ENCODE results near the gene AMN1. TPM values are rescaled to one million over a fixed set of nuclear protein-coding genes. Genes with fewer than 3 reads are reported as not detected.

AMN1 gene
- total RNA-seq, 1 experiment from 2014 or later, result 12.1 TPM

DNA sequence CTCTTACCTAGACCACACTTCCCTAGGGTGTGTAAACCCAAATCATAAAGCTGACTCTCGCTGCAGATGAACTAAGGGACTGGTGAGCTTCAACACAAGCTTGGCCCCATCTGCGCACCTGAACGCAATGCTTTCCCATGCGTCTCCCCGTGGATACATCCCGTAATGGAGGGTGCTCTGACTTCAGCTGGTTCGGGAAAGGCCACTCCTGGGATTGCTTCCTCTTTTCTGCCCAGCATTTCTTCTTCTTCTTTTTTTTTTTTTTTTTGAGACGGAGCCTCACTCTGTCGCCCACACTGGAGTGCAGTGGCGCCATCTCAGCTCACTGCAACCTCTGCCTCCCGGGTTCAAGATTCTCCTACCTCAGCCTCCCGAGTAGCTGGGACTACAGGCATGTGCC is 97.0 kb downstream of the AMN1 start:
- Mint-ChIP-seq H3K36me3 (no peaks in the 10 kb centered on the region), H3K27me3 (ENCODE audit: low read depth) (no peaks in the 10 kb centered on the region), H3K9me3 (no peaks in the 10 kb centered on the region), H3K27ac (no peak overlapping the region), H3K4me1 (peaks cover 7% of the 10 kb centered on the region), H3K4me3 (no peak overlapping the region)
- CTCF ChIA-PET, result interaction anchor here (0.6 to 1.7 kb wide), 3 partner anchors 22 to 229 kb away, joined by 3 to 8 read pairs (median 3); no protein-coding TSS in a partner anchor
- POLR2A ChIA-PET, result no interaction called here
- ATAC-seq (no peak), DNase-seq (ENCODE audit: low spot score) (no peak)
- TF ChIP-seq CREM (CRISPR knock-in tag; IDR thresholded peaks at IDR 0.05) (no peak), ATF1 (CRISPR knock-in tag; IDR thresholded peaks at IDR 0.05) (no peak), NFE2L1 (CRISPR knock-in tag; IDR thresholded peaks at IDR 0.05) (no peak), FOXP1 (CRISPR knock-in tag; IDR thresholded peaks at IDR 0.05; ENCODE audit: borderline replicate concordance) (no peak), PRRX2 (CRISPR knock-in tag; IDR thresholded peaks at IDR 0.05) (no peak), ZNF671 (CRISPR knock-in tag; IDR thresholded peaks at IDR 0.05) (no peak), SMAD4 (CRISPR knock-in tag; IDR thresholded peaks at IDR 0.05) (no peak)
- TF ChIP-seq, protein P1, sequence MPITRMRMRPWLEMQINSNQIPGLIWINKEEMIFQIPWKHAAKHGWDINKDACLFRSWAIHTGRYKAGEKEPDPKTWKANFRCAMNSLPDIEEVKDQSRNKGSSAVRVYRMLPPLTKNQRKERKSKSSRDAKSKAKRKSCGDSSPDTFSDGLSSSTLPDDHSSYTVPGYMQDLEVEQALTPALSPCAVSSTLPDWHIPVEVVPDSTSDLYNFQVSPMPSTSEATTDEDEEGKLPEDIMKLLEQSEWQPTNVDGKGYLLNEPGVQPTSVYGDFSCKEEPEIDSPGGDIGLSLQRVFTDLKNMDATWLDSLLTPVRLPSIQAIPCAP (CRISPR knock-in tag; IDR thresholded peaks at IDR 0.05), result no peak
- TF ChIP-seq, protein P2, sequence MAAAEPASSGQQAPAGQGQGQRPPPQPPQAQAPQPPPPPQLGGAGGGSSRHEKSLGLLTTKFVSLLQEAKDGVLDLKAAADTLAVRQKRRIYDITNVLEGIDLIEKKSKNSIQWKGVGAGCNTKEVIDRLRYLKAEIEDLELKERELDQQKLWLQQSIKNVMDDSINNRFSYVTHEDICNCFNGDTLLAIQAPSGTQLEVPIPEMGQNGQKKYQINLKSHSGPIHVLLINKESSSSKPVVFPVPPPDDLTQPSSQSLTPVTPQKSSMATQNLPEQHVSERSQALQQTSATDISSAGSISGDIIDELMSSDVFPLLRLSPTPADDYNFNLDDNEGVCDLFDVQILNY (CRISPR knock-in tag; IDR thresholded peaks at IDR 0.05), result no peak
- TF ChIP-seq, protein P3, sequence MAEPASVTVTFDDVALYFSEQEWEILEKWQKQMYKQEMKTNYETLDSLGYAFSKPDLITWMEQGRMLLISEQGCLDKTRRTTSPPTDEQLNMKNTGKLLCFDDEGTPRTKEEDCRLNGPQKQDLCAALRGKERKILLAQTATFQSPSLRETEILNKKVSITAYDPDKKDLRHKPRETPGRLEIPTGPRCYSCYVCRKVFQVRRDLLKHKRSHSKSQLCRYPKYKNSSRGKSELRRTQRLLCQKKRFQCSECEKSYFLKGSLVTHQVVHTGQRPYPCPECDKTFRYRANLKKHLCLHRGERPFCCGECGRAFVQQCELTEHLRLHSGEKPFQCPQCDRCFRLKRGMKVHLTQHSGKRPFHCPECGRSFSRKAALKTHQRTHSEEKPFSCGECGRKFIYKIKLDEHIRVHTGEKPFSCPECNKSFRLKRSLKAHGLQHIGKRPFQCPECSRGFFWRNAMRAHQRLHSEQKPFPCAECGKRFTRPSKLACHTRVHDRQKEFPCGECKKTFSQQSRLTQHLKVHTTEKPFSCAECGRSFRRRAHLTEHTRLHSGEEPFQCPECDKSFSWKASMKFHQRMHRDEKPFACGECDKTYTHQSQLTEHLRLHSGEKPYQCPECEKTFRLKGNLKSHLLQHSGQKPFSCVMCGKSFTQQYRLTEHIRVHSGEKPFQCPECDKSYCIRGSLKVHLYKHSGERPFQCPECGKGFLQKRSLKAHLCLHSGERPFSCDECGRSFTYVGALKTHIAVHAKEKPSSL (CRISPR knock-in tag; conservative IDR thresholded peaks at IDR 0.05), result no peak

DNA sequence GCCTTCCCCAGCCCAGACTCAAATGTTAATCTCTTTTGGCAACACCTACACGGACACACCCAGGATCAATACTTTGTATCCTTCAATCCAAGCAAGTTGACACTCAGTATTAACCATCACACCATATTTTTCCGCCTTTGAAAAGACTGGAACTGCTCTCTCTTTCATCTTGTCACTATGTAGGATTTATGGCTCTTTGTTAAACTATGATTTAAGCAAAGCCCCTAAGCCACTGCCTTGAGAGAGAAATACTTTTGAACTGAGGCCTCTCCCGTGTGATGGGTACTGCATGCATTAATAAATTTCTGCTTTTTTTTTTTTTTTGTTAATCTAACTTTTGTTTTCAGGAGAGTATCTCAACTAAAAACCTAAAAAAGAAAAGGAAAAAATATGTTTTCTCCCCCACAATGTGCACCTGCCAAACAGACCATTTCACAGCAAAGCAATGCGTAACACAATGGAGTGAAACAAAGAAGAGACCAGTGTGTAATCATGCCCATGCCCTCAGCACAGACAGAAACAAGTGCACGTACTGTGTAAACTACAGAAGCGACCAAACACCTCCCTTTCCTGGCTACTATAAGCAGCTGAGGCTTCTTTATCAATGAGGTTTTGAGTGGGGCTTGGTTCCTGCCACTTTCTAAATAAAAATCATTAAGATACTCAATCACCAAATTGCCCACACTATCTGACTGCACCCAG is 97.6 kb downstream of the AMN1 start:
- CTCF ChIA-PET, result interaction anchor here (0.6 to 1.7 kb wide), 2 partner anchors 128 to 228 kb away, joined by 3 to 8 read pairs; no protein-coding TSS in a partner anchor
- TF ChIP-seq, protein P4, sequence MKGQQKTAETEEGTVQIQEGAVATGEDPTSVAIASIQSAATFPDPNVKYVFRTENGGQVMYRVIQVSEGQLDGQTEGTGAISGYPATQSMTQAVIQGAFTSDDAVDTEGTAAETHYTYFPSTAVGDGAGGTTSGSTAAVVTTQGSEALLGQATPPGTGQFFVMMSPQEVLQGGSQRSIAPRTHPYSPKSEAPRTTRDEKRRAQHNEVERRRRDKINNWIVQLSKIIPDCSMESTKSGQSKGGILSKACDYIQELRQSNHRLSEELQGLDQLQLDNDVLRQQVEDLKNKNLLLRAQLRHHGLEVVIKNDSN (CRISPR knock-in tag; IDR thresholded peaks at IDR 0.05), result no peak
- TF ChIP-seq, protein P5, sequence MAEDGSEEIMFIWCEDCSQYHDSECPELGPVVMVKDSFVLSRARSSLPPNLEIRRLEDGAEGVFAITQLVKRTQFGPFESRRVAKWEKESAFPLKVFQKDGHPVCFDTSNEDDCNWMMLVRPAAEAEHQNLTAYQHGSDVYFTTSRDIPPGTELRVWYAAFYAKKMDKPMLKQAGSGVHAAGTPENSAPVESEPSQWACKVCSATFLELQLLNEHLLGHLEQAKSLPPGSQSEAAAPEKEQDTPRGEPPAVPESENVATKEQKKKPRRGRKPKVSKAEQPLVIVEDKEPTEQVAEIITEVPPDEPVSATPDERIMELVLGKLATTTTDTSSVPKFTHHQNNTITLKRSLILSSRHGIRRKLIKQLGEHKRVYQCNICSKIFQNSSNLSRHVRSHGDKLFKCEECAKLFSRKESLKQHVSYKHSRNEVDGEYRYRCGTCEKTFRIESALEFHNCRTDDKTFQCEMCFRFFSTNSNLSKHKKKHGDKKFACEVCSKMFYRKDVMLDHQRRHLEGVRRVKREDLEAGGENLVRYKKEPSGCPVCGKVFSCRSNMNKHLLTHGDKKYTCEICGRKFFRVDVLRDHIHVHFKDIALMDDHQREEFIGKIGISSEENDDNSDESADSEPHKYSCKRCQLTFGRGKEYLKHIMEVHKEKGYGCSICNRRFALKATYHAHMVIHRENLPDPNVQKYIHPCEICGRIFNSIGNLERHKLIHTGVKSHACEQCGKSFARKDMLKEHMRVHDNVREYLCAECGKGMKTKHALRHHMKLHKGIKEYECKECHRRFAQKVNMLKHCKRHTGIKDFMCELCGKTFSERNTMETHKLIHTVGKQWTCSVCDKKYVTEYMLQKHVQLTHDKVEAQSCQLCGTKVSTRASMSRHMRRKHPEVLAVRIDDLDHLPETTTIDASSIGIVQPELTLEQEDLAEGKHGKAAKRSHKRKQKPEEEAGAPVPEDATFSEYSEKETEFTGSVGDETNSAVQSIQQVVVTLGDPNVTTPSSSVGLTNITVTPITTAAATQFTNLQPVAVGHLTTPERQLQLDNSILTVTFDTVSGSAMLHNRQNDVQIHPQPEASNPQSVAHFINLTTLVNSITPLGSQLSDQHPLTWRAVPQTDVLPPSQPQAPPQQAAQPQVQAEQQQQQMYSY (CRISPR knock-in tag; IDR thresholded peaks at IDR 0.05), result no peak
- TF ChIP-seq ELF4 (CRISPR knock-in tag; IDR thresholded peaks at IDR 0.05; ENCODE audit: low read depth) (no peak), ATF1 (CRISPR knock-in tag; IDR thresholded peaks at IDR 0.05) (no peak), ZNF423 (CRISPR knock-in tag; IDR thresholded peaks at IDR 0.05) (no peak), GABPB1 (CRISPR knock-in tag; IDR thresholded peaks at IDR 0.05) (no peak), CBFB (CRISPR knock-in tag; IDR thresholded peaks at IDR 0.05; ENCODE audit: low read depth) (no peak), IRF2 (CRISPR knock-in tag; IDR thresholded peaks at IDR 0.05; ENCODE audit: borderline replicate concordance, low read depth) (no peak), TEAD1 (CRISPR knock-in tag; IDR thresholded peaks at IDR 0.05) (no peak)
- TF ChIP-seq, protein P6, sequence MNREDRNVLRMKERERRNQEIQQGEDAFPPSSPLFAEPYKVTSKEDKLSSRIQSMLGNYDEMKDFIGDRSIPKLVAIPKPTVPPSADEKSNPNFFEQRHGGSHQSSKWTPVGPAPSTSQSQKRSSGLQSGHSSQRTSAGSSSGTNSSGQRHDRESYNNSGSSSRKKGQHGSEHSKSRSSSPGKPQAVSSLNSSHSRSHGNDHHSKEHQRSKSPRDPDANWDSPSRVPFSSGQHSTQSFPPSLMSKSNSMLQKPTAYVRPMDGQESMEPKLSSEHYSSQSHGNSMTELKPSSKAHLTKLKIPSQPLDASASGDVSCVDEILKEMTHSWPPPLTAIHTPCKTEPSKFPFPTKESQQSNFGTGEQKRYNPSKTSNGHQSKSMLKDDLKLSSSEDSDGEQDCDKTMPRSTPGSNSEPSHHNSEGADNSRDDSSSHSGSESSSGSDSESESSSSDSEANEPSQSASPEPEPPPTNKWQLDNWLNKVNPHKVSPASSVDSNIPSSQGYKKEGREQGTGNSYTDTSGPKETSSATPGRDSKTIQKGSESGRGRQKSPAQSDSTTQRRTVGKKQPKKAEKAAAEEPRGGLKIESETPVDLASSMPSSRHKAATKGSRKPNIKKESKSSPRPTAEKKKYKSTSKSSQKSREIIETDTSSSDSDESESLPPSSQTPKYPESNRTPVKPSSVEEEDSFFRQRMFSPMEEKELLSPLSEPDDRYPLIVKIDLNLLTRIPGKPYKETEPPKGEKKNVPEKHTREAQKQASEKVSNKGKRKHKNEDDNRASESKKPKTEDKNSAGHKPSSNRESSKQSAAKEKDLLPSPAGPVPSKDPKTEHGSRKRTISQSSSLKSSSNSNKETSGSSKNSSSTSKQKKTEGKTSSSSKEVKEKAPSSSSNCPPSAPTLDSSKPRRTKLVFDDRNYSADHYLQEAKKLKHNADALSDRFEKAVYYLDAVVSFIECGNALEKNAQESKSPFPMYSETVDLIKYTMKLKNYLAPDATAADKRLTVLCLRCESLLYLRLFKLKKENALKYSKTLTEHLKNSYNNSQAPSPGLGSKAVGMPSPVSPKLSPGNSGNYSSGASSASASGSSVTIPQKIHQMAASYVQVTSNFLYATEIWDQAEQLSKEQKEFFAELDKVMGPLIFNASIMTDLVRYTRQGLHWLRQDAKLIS (CRISPR knock-in tag; IDR thresholded peaks at IDR 0.05; ENCODE audit: borderline replicate concordance), result no peak
- TF ChIP-seq, protein P7, sequence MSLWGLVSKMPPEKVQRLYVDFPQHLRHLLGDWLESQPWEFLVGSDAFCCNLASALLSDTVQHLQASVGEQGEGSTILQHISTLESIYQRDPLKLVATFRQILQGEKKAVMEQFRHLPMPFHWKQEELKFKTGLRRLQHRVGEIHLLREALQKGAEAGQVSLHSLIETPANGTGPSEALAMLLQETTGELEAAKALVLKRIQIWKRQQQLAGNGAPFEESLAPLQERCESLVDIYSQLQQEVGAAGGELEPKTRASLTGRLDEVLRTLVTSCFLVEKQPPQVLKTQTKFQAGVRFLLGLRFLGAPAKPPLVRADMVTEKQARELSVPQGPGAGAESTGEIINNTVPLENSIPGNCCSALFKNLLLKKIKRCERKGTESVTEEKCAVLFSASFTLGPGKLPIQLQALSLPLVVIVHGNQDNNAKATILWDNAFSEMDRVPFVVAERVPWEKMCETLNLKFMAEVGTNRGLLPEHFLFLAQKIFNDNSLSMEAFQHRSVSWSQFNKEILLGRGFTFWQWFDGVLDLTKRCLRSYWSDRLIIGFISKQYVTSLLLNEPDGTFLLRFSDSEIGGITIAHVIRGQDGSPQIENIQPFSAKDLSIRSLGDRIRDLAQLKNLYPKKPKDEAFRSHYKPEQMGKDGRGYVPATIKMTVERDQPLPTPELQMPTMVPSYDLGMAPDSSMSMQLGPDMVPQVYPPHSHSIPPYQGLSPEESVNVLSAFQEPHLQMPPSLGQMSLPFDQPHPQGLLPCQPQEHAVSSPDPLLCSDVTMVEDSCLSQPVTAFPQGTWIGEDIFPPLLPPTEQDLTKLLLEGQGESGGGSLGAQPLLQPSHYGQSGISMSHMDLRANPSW (CRISPR knock-in tag; conservative IDR thresholded peaks at IDR 0.05; ENCODE audit: low read depth), result no peak

More for the DNA sequence above, 97.6 kb downstream of the AMN1 start:
- Mint-ChIP-seq H3K27ac (no peak overlapping the region), H3K4me3 (no peak overlapping the region), H3K27me3 (ENCODE audit: low read depth) (no peaks in the 10 kb centered on the region), H3K9me3 (no peaks in the 10 kb centered on the region), H3K4me1 (peaks cover 2% of the 10 kb centered on the region), H3K36me3 (no peaks in the 10 kb centered on the region)
- POLR2A ChIA-PET, result no interaction called here
- no peak for ATAC-seq
- DNase-seq (ENCODE audit: low spot score), result no peak
